Breast epithelium (tissue), 4 donors: ENCODE data around the gene ZNF562. TPM values are rescaled to one million over a fixed set of nuclear protein-coding genes. Genes with fewer than 3 reads are reported as not detected.

ENCODE experiments used
- DNase-seq, 2 donors: peaks; one replicate each; pipeline ENCODE4 v3.0.0-alpha.2; 2019; ENCODE audit warnings: low spot score in 2 of 2
- H3K27ac ChIP-seq, 2 donors: fragments of 200-600 bp; sonication (generic) in 1 of 2; one replicate each; pipeline ENCODE4 v1.5.1; 2016 to 2019; ENCODE audit warnings: mild to moderate bottlenecking in 1 of 2
- H3K27me3 ChIP-seq, 2 donors: fragments of 200-600 bp; sonication (generic) in 1 of 2; one replicate each; pipeline versions ENCODE4 v1.5.1 to v1.6.0; 2017 to 2019; ENCODE audit warnings: control low read depth in 1 of 2, mild to moderate bottlenecking in 1 of 2
- H3K36me3 ChIP-seq: fragments of 200-600 bp; one replicate; pipeline ENCODE4 v1.5.1; 2019
- H3K4me1 ChIP-seq, 2 donors: fragments of 200-600 bp; sonication (generic); one replicate each; pipeline ENCODE4 v1.5.1; 2016 to 2019; ENCODE audit warnings: control low read depth in 1 of 2
- H3K4me3 ChIP-seq, 3 donors: fragments of 200-600 bp; sonication (generic); 1 replicate in 2 of 3; 2 replicates in 1 of 3; pipeline ENCODE4 v1.5.1; 2016 to 2019; ENCODE audit warnings: mild to moderate bottlenecking in 3 of 3, moderate library complexity in 2 of 3
- H3K9me3 ChIP-seq, 2 donors: fragments of 200-600 bp; sonication (generic) in 1 of 2; one replicate each; pipeline ENCODE4 v1.5.1; 2016 to 2019; ENCODE audit warnings: control low read depth in 1 of 2
- POLR2A ChIP-seq: fragments of 450-650 bp; IDR thresholded peaks from one replicate; pipeline ENCODE4 v1.6.1; 2016; ENCODE audit warnings: antibody characterized with exemption, mild to moderate bottlenecking, moderate library complexity
- POLR2AphosphoS5 ChIP-seq, 3 donors: sonication (generic); formaldehyde crosslinking; IDR thresholded peaks; one replicate each; pipeline ENCODE4 v1.6.1; 2017; ENCODE audit warnings: antibody characterized with exemption in 3 of 3
- intact Hi-C: fragments of 100-400 bp; cut with DNase I; formaldehyde crosslinking; loops from one replicate; pipeline ENCODE4 v1.15.1; 2023; ENCODE audit warnings: low total_unique reads
- total RNA-seq, 3 donors: library from RNA; depleted of rRNA; stranded (reverse); fragments of >200 nt; gene quantifications; one replicate each; pipeline ENCODE4 v1.1.0, GENCODE V29; 2016
- TF ChIP-seq, protein P1 (sequence below), 3 donors: fragments of 450-650 bp; IDR thresholded peaks; one replicate each; pipeline ENCODE4 v1.5.1; 2016 to 2017; ENCODE audit warnings: antibody characterized with exemption in 3 of 3, mild to moderate bottlenecking in 3 of 3, moderate library complexity in 3 of 3

ZNF562 gene
- total RNA-seq, 3 donors from 2014 or later = 17.4 to 52.2 (median 32.4) TPM

DNA sequence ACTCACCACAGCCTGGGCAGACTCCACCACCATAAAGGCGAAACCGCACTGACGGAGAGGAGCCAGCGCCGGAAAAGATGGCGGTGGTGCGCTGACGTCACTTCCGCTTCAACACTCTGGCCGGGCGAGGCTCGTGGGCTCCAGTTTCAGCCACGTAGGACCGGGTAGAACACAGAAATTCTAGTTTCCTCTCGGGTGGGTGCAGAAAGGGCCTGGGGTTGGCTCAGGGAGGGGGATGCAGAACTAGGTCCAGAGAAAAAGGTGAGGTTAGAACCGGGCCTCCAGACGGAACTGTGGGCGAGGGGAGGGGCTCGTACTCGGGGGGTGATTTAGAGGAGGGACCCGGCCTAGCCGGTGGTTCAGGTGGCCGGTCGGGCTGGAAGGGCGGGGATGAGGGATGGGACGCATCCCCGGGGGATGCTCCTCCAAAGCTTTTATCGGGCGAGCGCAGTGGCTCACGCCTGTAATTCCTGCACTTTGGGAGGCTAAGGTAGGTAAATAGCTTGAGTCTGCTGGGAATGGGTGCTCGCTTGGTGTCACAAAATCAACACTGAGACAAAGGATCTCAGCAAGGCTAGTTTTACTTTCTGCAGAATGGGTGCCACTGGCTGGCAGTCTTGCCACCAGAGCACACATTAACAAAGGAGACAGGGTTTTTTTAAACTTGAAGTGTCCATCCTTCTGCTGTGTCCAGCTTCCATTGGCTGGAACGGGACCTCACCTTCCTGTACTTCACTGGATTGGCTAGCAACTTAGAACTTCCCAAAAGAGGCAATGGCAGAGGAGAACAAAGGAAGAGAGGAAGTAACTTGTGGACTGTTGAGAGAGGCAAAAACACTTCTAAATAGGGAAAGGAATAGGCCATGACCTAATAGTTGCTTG, 53.5 kb downstream of the ZNF562 start, which contains the start of gene ZNF561:
Gene ZNF561, minus strand, starts transcription at position 77 of the 882 bp plus-strand sequence. CDS start 1,776 bp downstream, outside the sequence.
- Histone ChIP-seq H3K27ac (peak within 1 kb of the TSS; percentile 93 to 94), H3K27me3 (no peaks in the 10 kb centered on the region), H3K9me3 (no peaks in the 10 kb centered on the region), H3K4me1 (no peaks in the 10 kb centered on the region), H3K36me3 (peaks cover 1% of the 10 kb centered on the region), H3K4me3 (peak within 1 kb of the TSS; percentile 70 to 96 (median 72))
- intact Hi-C loops = loop anchor here (10.0 kb wide), 1 partner anchor 173 kb away; no protein-coding TSS in a partner anchor
- DNase-seq = peak; percentile 81 to 85
- TF ChIP-seq, protein P1, sequence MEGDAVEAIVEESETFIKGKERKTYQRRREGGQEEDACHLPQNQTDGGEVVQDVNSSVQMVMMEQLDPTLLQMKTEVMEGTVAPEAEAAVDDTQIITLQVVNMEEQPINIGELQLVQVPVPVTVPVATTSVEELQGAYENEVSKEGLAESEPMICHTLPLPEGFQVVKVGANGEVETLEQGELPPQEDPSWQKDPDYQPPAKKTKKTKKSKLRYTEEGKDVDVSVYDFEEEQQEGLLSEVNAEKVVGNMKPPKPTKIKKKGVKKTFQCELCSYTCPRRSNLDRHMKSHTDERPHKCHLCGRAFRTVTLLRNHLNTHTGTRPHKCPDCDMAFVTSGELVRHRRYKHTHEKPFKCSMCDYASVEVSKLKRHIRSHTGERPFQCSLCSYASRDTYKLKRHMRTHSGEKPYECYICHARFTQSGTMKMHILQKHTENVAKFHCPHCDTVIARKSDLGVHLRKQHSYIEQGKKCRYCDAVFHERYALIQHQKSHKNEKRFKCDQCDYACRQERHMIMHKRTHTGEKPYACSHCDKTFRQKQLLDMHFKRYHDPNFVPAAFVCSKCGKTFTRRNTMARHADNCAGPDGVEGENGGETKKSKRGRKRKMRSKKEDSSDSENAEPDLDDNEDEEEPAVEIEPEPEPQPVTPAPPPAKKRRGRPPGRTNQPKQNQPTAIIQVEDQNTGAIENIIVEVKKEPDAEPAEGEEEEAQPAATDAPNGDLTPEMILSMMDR (IDR thresholded peaks at IDR 0.05) = no peak
- TF ChIP-seq POLR2A (no peak), POLR2AphosphoS5 (IDR thresholded peaks at IDR 0.05) (peak; percentile 34 to 60 (median 54))

DNA sequence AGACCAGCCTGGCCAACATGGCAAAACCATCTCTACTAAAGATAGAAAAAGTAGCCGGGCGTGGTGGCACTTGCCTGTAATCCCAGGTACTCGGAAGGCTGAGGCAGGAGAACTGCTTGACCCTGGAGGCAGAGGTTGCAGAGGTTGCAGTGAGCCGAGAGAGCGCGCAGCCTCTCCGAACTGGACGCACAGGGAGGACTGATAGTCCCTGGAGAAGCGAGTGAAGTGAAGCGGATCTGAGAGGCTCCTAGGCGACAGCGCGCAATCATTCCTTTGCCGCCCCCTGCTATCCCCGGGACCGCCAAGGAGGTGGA, 54.1 kb downstream of the ZNF562 start:
- Histone ChIP-seq H3K4me3 (peak overlapping the region; percentile 70 to 96 (median 72)), H3K4me1 (no peaks in the 10 kb centered on the region), H3K36me3 (peaks cover 7% of the 10 kb centered on the region), H3K27me3 (no peaks in the 10 kb centered on the region), H3K9me3 (no peaks in the 10 kb centered on the region), H3K27ac (peak overlapping the region; percentile 93 to 94)
- TF ChIP-seq POLR2A (no peak), POLR2AphosphoS5 (IDR thresholded peaks at IDR 0.05) (no peak)
- TF ChIP-seq, protein P1 (IDR thresholded peaks at IDR 0.05) = no peak
- intact Hi-C loops = loop anchor here (10.0 kb wide), 1 partner anchor 174 kb away; no protein-coding TSS in a partner anchor
- DNase-seq = no peak

DNA sequence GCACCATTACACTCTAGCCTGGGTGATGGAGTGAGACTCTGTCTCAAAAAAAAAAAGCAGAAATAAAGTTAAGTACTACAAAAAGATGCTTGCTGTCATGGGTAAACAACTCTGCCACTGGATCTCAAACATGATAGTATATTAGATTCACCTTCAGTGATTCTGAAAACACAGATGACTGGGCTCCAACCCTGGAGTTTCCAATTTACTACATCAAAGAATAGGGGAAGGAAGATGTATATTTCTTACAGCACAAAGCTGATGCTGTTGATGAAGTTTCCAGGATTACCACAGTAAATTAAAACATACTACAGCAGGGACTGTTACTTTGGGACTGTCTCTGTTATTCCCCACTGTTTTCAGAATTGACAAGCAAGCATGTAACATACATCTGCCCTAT, 59.1 kb downstream of the ZNF562 start:
- Histone ChIP-seq H3K36me3 (peaks cover 41% of the 10 kb centered on the region), H3K4me3 (no peak overlapping the region), H3K27ac (no peak overlapping the region), H3K4me1 (no peaks in the 10 kb centered on the region), H3K27me3 (no peaks in the 10 kb centered on the region), H3K9me3 (peaks cover 32 to 36% of the 10 kb centered on the region in 2 donors)
- intact Hi-C loops = no loop called here
- no peak for DNase-seq
- TF ChIP-seq, protein P1 (IDR thresholded peaks at IDR 0.05) = no peak
- TF ChIP-seq POLR2AphosphoS5 (IDR thresholded peaks at IDR 0.05) (no peak), POLR2A (no peak)

DNA sequence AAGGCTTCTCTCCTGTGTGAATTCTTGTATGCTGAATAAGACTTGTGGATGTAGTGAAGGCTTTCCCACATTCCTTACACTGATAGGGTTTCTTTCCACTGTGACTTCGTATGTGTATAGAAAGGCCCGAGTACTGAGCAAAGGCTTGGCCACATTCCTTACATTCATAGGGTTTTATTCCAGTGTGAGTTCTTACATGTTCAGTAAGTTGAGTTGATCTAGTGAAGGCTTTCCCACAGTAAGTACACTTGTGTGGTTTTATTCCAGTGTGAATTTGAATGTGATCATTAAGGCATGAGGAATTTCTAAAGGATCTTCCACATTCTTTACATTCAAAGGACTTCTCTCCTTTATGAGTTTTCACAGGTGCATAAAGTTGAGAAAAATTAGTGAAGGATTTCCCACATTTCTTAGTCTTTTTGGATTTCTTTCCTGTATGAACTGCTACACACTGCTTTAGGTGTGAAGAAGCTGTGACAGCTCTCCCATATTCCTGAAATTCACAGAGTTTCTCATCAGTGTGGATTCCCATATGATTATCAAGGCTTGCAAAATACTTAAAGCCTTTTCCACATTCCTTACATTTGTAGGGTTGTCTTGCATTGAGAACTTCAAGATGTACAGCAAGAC, 64.3 kb downstream of the ZNF562 start:
- Histone ChIP-seq H3K4me1 (no peaks in the 10 kb centered on the region), H3K36me3 (peaks cover 34% of the 10 kb centered on the region)

More for the DNA sequence above, 64.3 kb downstream of the ZNF562 start:
- no peak for DNase-seq
- H3K4me3 ChIP-seq = peak overlapping the region in 1 of 3 donors; percentile 13
- H3K27ac ChIP-seq = no peak overlapping the region
- no peaks in the 10 kb centered on the region for H3K27me3 ChIP-seq
- peaks cover 76 to 85% of the 10 kb centered on the region in 2 donors for H3K9me3 ChIP-seq
- no peak for TF ChIP-seq POLR2AphosphoS5 (IDR thresholded peaks at IDR 0.05)
- TF ChIP-seq POLR2A = no peak
- TF ChIP-seq, protein P1 (IDR thresholded peaks at IDR 0.05) = no peak
- intact Hi-C loops = no loop called here
